Fibroblast of mammary gland (primary cell): ENCODE measurements around the gene CHSY1.
A peak's percentile ranks its signal among the peaks of the same experiment; 100 is the strongest.

ENCODE experiments used
- DNase-seq: peaks from one replicate; pipeline ENCODE4 v3.0.0-alpha.2; 2010; ENCODE audit warnings: low read depth
- H3K4me3 ChIP-seq: 2 replicates; pipeline ENCODE4 v1.5.1; 2011; ENCODE audit warnings: low read depth, mild to moderate bottlenecking, low read length, moderate library complexity; ENCODE audit not compliant: control insufficient read depth
- TF ChIP-seq, protein P1 (sequence below): conservative IDR thresholded peaks from 2 replicates; pipeline ENCODE4 v1.5.1; 2011; ENCODE audit warnings: low read depth, low read length, inconsistent platforms; ENCODE audit not compliant: control insufficient read depth, insufficient read depth

Gene CHSY1

GRCh38 chr15:101156061-101156460 lies 95.8 kb downstream of the CHSY1 start:
- no peak for DNase-seq
- no peak overlapping the region for H3K4me3 ChIP-seq
- TF ChIP-seq, protein P1, sequence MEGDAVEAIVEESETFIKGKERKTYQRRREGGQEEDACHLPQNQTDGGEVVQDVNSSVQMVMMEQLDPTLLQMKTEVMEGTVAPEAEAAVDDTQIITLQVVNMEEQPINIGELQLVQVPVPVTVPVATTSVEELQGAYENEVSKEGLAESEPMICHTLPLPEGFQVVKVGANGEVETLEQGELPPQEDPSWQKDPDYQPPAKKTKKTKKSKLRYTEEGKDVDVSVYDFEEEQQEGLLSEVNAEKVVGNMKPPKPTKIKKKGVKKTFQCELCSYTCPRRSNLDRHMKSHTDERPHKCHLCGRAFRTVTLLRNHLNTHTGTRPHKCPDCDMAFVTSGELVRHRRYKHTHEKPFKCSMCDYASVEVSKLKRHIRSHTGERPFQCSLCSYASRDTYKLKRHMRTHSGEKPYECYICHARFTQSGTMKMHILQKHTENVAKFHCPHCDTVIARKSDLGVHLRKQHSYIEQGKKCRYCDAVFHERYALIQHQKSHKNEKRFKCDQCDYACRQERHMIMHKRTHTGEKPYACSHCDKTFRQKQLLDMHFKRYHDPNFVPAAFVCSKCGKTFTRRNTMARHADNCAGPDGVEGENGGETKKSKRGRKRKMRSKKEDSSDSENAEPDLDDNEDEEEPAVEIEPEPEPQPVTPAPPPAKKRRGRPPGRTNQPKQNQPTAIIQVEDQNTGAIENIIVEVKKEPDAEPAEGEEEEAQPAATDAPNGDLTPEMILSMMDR, result no peak

- no peak for DNase-seq
- no peak overlapping the region for H3K4me3 ChIP-seq
- TF ChIP-seq, protein P1, result no peak
Observed at GRCh38 chr15:101153801-101154656, 97.8 kb downstream of the CHSY1 start.

DNA sequence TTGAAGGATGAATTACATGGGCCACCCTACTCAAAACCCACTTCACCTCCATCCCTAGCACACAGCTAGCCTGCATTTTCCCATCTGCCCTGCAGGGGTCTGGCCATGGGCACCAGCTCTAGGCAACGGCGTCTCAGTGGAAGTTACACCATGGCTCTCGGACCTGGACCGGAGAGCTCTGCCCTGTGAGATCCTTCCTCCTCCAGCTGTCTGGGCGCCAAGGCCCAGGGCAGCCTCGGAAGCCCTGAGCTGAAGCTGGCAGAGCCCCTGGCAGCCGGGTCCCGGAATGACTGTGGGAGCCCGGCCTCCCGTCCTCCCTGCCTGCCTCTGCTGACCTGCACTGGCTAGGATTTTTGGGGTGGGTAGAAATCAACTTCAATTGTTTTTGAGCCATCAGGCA lies 98.9 kb downstream of the CHSY1 start:
- DNase-seq, result no peak

GRCh38 chr15:101151288-101151687 lies 100.6 kb downstream of the CHSY1 start:
- H3K4me3 ChIP-seq, result no peak overlapping the region
- DNase-seq, result no peak
- TF ChIP-seq, protein P1, result no peak

More for the DNA sequence above, 98.9 kb downstream of the CHSY1 start:
- no peak overlapping the region for H3K4me3 ChIP-seq
- TF ChIP-seq, protein P1, result peak; percentile 43

DNA sequence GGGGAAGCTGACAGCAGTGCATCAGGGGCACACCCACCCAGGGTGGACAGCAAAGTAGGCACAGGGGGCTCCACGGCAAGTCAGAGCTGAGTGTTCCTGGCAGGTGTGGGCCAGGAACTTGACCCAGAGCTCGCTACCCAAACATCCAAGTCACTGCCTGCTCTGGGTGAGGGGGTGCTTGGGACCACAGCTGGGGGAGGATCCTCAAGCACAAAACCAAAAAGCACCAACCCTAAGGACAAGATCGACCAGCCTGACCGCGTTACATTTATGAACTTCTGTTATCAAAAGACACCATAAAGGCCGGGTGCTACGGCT lies 101.2 kb downstream of the CHSY1 start:
- no peak overlapping the region for H3K4me3 ChIP-seq
- TF ChIP-seq, protein P1, result no peak
- no peak for DNase-seq

DNA sequence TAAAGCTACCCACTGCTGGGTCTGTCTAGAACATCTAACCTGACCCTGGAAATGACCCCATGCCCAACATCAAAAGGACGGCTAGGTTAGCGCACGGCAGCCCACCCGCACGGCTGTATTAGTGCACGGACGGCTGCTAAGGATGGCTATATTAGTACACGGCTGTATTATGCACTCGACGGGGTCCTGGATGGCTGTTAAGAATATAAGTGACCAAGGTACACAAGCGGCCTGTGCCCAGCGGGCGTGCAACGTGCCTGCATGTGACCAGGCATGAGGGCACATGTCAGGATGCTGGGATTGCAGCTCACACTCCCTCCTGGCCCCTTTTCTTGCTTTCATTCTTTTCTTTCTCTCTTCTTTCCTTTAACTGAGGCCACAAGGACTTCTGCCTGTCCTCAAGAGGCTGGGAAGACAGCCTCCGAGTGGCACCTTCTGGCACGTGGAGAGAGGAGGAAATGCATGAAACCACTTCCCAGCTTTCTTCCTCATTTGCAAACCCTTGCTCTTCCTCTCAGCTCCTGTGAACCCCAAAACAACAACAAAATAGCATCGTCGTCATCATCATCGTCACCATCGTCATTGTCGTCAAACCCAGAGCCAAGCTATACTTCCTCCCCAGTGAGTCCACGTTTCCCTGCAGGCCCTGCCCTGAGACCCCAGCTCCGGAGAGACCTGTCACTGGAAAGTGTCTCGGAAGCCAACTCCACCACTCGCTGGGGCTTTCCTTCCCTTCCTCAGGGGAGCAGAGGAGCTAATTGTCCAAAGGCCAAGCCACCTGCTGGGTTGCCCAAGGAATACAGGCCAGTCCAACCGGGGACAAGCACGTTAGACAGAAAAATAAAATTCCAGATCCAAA lies 101.8 kb downstream of the CHSY1 start:
- no peak overlapping the region for H3K4me3 ChIP-seq

More for the DNA sequence above, 101.8 kb downstream of the CHSY1 start:
- TF ChIP-seq, protein P1, result no peak
- no peak for DNase-seq
